ENCODE measurements around the gene GPD1.
A peak's percentile ranks its signal among the peaks of the same experiment; 100 is the strongest.

GPD1 gene

DNA sequence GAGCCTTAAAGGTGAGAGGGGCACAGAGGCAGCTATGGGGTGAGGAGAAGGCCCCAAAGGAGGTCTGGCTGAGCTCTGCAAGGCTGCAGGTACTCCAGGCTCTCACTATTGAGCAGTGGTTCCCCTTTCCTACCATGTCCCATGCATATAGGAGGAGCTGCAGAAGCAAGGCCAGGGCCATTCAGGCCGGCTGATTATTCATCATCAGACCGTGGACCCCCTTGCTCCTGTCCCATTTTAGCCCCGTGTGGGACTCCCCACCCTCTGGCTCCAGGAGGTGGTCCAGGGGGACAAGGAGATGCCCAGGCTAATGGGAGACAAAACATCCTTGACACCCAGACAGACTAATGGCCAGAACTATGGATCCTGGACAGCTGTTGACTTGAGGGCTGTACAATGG, 3.1 kb downstream of the GPD1 start:
- peaks cover 30 to 90% (median 84%) of the 10 kb centered on the region in 5 donors for H3K4me1 ChIP-seq (ENCODE audit: control insufficient read depth in 5 of 5, insufficient read depth in 5 of 5, low read length in 5 of 5)
- peaks cover 0 to 3% (median 0%) of the 10 kb centered on the region in 5 donors for H3K9me3 ChIP-seq (ENCODE audit: control insufficient read depth in 5 of 5, low read length in 5 of 5)
- peak overlapping the region in 3 of 5 donors; percentile 44 to 86 (median 79) for H3K9ac ChIP-seq (ENCODE audit: low read length in 5 of 5)
- peak overlapping the region; percentile 64 to 97 (median 77) for H3K4me3 ChIP-seq (ENCODE audit: low read depth in 1 of 5, low read length in 5 of 5)
- H3K27me3 ChIP-seq (ENCODE audit: control insufficient read depth in 5 of 5, insufficient read depth in 4 of 5, low read length in 5 of 5) = peaks cover 0 to 5% (median 0%) of the 10 kb centered on the region in 5 donors
- H3K36me3 ChIP-seq (ENCODE audit: control insufficient read depth in 5 of 5, insufficient read depth in 5 of 5, low read length in 5 of 5) = peaks cover 0 to 31% (median 18%) of the 10 kb centered on the region in 5 donors
- H3K27ac ChIP-seq (ENCODE audit: low read depth, low read length) = peak overlapping the region; percentile 86

DNA sequence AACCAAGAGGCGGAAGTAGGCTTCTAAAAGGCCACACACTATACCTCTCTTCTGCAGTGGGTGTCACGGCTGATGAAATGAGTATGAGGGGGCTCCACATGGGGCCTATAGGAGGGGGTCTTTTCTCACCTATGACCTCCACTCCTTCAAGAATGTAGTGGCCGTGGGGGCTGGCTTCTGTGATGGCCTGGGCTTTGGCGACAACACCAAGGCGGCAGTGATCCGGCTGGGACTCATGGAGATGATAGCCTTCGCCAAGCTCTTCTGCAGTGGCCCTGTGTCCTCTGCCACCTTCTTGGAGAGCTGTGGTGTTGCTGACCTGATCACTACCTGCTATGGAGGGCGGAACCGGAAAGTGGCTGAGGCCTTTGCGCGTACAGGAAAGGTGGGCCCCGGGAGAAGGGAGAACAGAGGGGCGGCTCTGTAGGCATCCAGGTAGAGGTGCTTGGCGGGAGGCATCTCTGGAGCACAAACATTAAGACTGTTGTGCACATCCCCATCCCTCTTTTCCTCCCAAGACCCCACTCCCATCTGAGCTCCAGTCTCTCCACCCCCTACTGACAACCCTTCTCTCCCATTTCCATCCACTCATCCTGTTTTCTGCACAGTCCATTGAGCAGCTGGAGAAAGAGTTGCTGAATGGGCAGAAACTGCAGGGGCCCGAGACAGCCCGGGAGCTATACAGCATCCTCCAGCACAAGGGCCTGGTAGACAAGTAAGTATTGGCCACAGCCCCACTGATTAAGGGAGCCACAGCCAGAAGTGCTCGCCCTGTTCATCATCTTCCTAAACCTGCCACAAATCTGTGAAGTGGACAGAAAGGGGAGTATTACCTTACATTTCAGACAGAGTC, 3.8 kb downstream of the GPD1 start:
- H3K4me3 ChIP-seq (ENCODE audit: low read depth in 1 of 5, low read length in 5 of 5) = peak overlapping the region; percentile 64 to 97 (median 77)
- peaks cover 0 to 2% (median 0%) of the 10 kb centered on the region in 5 donors for H3K27me3 ChIP-seq (ENCODE audit: control insufficient read depth in 5 of 5, insufficient read depth in 4 of 5, low read length in 5 of 5)
- H3K9ac ChIP-seq (ENCODE audit: low read length in 5 of 5) = peak overlapping the region in 3 of 5 donors; percentile 21 to 86 (median 79)
- H3K36me3 ChIP-seq (ENCODE audit: control insufficient read depth in 5 of 5, insufficient read depth in 5 of 5, low read length in 5 of 5) = peaks cover 0 to 31% (median 18%) of the 10 kb centered on the region in 5 donors
- H3K4me1 ChIP-seq (ENCODE audit: control insufficient read depth in 5 of 5, insufficient read depth in 5 of 5, low read length in 5 of 5) = peaks cover 25 to 89% (median 84%) of the 10 kb centered on the region in 5 donors
- peak overlapping the region; percentile 86 for H3K27ac ChIP-seq (ENCODE audit: low read depth, low read length)
- H3K9me3 ChIP-seq (ENCODE audit: control insufficient read depth in 5 of 5, low read length in 5 of 5) = no peaks in the 10 kb centered on the region

DNA sequence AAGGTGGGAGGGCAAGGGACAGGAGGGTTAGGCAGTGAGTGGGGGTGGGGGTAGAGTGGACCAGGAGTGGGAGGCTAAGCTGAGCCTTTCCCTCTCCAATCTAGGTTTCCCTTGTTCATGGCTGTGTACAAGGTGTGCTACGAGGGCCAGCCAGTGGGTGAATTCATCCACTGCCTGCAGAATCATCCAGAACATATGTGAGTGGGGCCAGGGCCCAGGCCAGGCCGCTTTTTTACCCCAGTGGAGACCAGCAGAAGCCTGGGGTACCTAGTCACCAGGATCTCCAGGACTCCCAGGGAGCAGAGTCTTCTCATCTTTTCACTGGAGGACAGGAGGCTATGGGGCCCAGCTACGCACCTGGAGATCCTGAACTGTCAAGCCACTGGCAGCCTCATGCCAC, 5.5 kb downstream of the GPD1 start:
- H3K27me3 ChIP-seq (ENCODE audit: control insufficient read depth in 5 of 5, insufficient read depth in 4 of 5, low read length in 5 of 5) = peaks cover 0 to 2% (median 0%) of the 10 kb centered on the region in 5 donors
- H3K27ac ChIP-seq (ENCODE audit: low read depth, low read length) = peak overlapping the region; percentile 86
- H3K36me3 ChIP-seq (ENCODE audit: control insufficient read depth in 5 of 5, insufficient read depth in 5 of 5, low read length in 5 of 5) = peaks cover 0 to 31% (median 18%) of the 10 kb centered on the region in 5 donors
- peaks cover 21 to 84% (median 81%) of the 10 kb centered on the region in 5 donors for H3K4me1 ChIP-seq (ENCODE audit: control insufficient read depth in 5 of 5, insufficient read depth in 5 of 5, low read length in 5 of 5)
- H3K9ac ChIP-seq (ENCODE audit: low read length in 5 of 5) = peak overlapping the region in 3 of 5 donors; percentile 2 to 69 (median 10)
- H3K9me3 ChIP-seq (ENCODE audit: control insufficient read depth in 5 of 5, low read length in 5 of 5) = no peaks in the 10 kb centered on the region
- peak overlapping the region in 1 of 5 donors; percentile 15 for H3K4me3 ChIP-seq (ENCODE audit: low read depth in 1 of 5, low read length in 5 of 5)

DNA sequence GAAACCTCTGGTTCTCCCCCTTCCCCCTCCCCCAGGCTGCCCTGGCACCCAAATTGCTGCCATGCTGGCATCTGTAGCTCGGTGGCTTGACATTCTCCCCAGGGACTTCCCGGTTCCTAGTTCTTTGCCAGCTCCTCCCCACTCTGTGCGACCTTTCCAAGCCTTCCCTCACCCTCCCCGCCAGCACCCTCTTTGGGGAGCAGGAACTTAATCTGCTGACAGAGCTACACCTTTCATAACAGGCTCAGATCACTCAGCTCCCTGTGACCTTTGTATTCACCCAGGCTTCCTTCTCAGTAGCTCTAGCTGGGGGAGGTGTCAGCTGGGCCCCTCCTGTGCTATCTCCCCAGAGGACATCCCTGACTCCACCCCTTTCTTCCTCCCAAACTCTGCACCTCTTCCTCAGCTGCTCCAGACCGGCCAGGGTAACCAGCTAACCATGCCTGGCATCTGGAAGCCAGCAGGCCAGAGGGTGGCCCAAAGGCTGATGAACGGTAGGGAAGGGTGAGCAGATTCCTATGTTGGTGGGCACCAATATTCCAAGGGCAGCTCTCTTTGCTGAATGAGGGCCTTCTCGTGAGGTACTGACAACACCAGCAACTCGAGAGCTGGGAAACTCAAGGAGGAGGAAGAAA, 6.4 kb downstream of the GPD1 start:
- peak overlapping the region; percentile 0 to 79 (median 60) for H3K9ac ChIP-seq (ENCODE audit: low read length in 5 of 5)
- H3K27ac ChIP-seq (ENCODE audit: low read depth, low read length) = peak overlapping the region; percentile 86
- peaks cover 19 to 81% (median 80%) of the 10 kb centered on the region in 5 donors for H3K4me1 ChIP-seq (ENCODE audit: control insufficient read depth in 5 of 5, insufficient read depth in 5 of 5, low read length in 5 of 5)
- H3K4me3 ChIP-seq (ENCODE audit: low read depth in 1 of 5, low read length in 5 of 5) = peak overlapping the region in 4 of 5 donors; percentile 2 to 81 (median 38)
- H3K27me3 ChIP-seq (ENCODE audit: control insufficient read depth in 5 of 5, insufficient read depth in 4 of 5, low read length in 5 of 5) = no peaks in the 10 kb centered on the region
- no peaks in the 10 kb centered on the region for H3K9me3 ChIP-seq (ENCODE audit: control insufficient read depth in 5 of 5, low read length in 5 of 5)
- peaks cover 0 to 31% (median 18%) of the 10 kb centered on the region in 5 donors for H3K36me3 ChIP-seq (ENCODE audit: control insufficient read depth in 5 of 5, insufficient read depth in 5 of 5, low read length in 5 of 5)

DNA sequence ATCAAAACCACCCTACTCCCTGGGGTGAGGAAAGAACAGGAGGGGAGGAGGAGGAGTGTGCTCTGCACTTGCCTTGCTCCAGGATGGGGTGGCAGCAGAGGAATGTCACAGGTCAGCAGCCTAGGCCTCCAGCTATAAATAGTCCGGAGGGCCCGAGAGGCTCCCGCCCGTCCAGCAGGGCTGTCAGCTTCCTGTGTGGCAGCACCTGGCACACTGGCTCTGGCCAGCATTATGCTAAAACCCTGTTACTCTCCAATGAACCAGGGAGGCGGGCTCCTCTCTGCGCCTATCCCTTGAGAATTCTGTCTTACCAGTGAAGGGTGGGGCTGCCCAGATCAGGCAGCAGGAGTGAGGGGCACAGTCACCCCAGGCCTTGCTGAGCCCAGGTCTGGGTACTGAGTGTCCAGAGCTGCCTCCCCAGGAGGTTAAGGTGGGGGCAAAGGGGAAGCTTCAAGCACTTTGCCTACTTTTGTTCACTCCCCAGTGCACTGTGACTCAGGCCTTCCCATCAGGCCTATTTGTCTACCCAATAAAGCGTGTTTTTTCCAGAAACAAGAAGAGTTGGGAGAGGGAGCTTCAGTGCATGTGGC, 7.0 kb downstream of the GPD1 start:
- H3K9ac ChIP-seq (ENCODE audit: low read length in 5 of 5) = peak overlapping the region; percentile 0 to 79 (median 60)
- H3K4me3 ChIP-seq (ENCODE audit: low read depth in 1 of 5, low read length in 5 of 5) = peak overlapping the region; percentile 14 to 81 (median 32)
- H3K4me1 ChIP-seq (ENCODE audit: control insufficient read depth in 5 of 5, insufficient read depth in 5 of 5, low read length in 5 of 5) = peaks cover 19 to 76% (median 73%) of the 10 kb centered on the region in 5 donors

DNA sequence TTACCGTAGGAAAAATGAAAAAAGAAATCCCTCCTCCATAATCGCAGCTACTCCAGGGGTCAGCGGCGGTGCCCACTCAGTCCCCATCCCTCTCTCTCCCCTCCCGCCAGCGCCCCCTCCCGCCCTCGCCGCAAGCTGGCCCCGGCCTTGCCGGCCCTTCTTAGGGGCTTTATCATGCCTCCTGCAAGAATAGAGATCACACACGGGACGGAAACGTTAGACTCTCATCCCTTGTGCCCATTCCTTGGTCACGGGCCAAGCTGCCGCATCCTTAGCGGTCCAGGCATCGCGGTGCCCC, 7.5 kb downstream of the GPD1 start:
- Histone ChIP-seq H3K27me3 (ENCODE audit: control insufficient read depth in 5 of 5, insufficient read depth in 4 of 5, low read length in 5 of 5) (no peaks in the 10 kb centered on the region), H3K4me1 (ENCODE audit: control insufficient read depth in 5 of 5, insufficient read depth in 5 of 5, low read length in 5 of 5) (peaks cover 19 to 75% (median 70%) of the 10 kb centered on the region in 5 donors), H3K9me3 (ENCODE audit: control insufficient read depth in 5 of 5, low read length in 5 of 5) (no peaks in the 10 kb centered on the region), H3K27ac (ENCODE audit: low read depth, low read length) (peak overlapping the region; percentile 86), H3K9ac (ENCODE audit: low read length in 5 of 5) (peak overlapping the region in 2 of 5 donors; percentile 26 to 69), H3K36me3 (ENCODE audit: control insufficient read depth in 5 of 5, insufficient read depth in 5 of 5, low read length in 5 of 5) (peaks cover 0 to 29% (median 25%) of the 10 kb centered on the region in 5 donors), H3K4me3 (ENCODE audit: low read depth in 1 of 5, low read length in 5 of 5) (peak overlapping the region in 4 of 5 donors; percentile 14 to 81 (median 24))

More for the DNA sequence above, 7.0 kb downstream of the GPD1 start:
- no peaks in the 10 kb centered on the region for H3K9me3 ChIP-seq (ENCODE audit: control insufficient read depth in 5 of 5, low read length in 5 of 5)
- H3K36me3 ChIP-seq (ENCODE audit: control insufficient read depth in 5 of 5, insufficient read depth in 5 of 5, low read length in 5 of 5) = peaks cover 0 to 33% (median 23%) of the 10 kb centered on the region in 5 donors
- H3K27ac ChIP-seq (ENCODE audit: low read depth, low read length) = peak overlapping the region; percentile 86
- no peaks in the 10 kb centered on the region for H3K27me3 ChIP-seq (ENCODE audit: control insufficient read depth in 5 of 5, insufficient read depth in 4 of 5, low read length in 5 of 5)

DNA sequence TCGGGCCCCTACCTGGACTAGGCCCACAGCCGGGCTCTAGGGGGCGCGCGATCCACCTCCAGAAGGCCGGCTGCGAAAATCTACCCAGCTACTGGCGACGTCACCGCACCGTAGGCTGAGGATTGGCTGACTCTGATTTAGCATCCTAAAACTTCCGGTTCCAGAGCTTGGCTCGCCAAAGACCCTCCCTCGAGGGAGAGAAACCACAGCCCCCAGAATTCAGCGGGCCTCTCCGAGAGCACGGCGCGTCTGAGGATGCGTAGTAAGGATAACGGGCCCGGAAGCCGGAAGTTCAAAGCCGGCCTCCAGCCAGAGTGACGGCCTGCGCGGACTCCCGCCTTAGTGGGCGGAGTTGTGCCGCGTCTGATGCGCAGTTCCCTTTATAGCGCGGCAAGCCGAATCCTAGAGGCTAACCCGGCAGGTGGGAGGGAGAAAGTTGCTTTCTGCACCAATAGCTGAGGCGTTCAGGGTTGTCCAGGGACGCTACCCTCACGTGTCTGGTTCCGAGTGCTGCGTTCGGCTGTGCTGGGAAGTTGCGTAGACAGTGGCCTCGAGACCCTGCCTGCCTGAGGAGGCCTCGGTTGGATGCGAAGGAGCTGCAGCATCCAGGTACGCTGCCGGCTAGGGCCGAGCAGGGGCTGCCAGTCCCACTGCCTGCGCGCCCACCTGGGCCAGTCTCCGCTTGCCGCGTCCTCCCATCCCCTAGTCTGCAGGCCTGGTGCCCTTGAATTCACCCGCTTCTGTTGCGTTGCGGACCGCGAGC, 8.1 kb downstream of the GPD1 start, which contains the start of gene COX14:
Gene COX14 (plus strand): TSS at position 544 of the 763 bp plus-strand sequence. CDS start 7,808 bp downstream, outside the sequence.
- H3K4me1 ChIP-seq (ENCODE audit: control insufficient read depth in 5 of 5, insufficient read depth in 5 of 5, low read length in 5 of 5) = peaks cover 19 to 75% (median 66%) of the 10 kb centered on the region in 5 donors

DNA sequence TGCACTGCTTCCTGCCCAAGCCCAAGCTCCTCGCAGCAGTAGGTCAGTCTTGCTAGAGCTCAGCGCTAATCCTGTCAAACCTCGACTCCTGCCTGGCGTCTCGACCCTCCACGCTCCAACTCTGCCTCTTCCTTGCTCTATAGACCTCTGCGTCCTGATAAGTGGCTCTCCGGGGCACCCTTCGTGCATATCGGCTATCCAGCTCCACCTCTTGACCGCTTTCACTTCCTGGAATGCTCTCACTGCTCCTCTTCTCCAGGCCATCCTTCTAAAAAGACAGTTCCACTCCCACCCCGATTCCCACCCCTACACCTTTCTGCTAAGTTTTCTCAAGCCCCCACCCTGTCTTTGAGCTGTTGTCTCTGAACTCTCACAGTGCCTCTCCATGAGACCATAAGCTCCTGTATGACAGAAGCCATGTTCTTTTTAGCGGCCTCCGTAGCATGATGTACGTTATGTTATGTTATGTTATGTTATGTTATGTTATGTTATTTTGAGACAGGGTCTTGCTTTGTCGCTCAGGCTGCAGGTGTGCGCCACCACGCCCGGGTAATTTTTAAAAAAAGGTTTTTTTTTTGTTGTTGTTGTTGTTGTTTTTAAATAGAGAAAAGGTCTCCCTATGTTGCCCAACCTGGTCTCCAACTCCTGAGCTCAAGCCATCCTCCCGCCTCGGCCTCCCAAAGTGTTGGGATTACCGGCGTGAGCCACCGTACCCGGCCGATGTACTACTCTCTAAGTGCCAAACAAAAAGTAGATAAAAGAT, 8.8 kb downstream of the GPD1 start:
- Histone ChIP-seq H3K9me3 (ENCODE audit: control insufficient read depth in 5 of 5, low read length in 5 of 5) (no peaks in the 10 kb centered on the region), H3K36me3 (ENCODE audit: control insufficient read depth in 5 of 5, insufficient read depth in 5 of 5, low read length in 5 of 5) (peaks cover 0 to 25% (median 18%) of the 10 kb centered on the region in 5 donors), H3K9ac (ENCODE audit: low read length in 5 of 5) (peak overlapping the region; percentile 57 to 100 (median 75)), H3K4me3 (ENCODE audit: low read depth in 1 of 5, low read length in 5 of 5) (peak overlapping the region; percentile 81 to 100 (median 95)), H3K27ac (ENCODE audit: low read depth, low read length) (peak overlapping the region; percentile 92), H3K4me1 (ENCODE audit: control insufficient read depth in 5 of 5, insufficient read depth in 5 of 5, low read length in 5 of 5) (peaks cover 19 to 71% (median 58%) of the 10 kb centered on the region in 5 donors), H3K27me3 (ENCODE audit: control insufficient read depth in 5 of 5, insufficient read depth in 4 of 5, low read length in 5 of 5) (no peaks in the 10 kb centered on the region)

More for the DNA sequence above, 8.1 kb downstream of the GPD1 start, which contains the start of gene COX14:
- Histone ChIP-seq H3K4me3 (ENCODE audit: low read depth in 1 of 5, low read length in 5 of 5) (peak within 1 kb of the TSS; percentile 81 to 100 (median 95)), H3K9ac (ENCODE audit: low read length in 5 of 5) (peak within 1 kb of the TSS; percentile 57 to 100 (median 75)), H3K9me3 (ENCODE audit: control insufficient read depth in 5 of 5, low read length in 5 of 5) (no peaks in the 10 kb centered on the region), H3K27me3 (ENCODE audit: control insufficient read depth in 5 of 5, insufficient read depth in 4 of 5, low read length in 5 of 5) (no peaks in the 10 kb centered on the region), H3K36me3 (ENCODE audit: control insufficient read depth in 5 of 5, insufficient read depth in 5 of 5, low read length in 5 of 5) (peaks cover 0 to 29% (median 26%) of the 10 kb centered on the region in 5 donors), H3K27ac (ENCODE audit: low read depth, low read length) (peak within 1 kb of the TSS; percentile 92)

All from subcutaneous abdominal adipose tissue (tissue), 5 donors.